ENCODE measurements around the gene TANGO6.

Gene TANGO6

DNA sequence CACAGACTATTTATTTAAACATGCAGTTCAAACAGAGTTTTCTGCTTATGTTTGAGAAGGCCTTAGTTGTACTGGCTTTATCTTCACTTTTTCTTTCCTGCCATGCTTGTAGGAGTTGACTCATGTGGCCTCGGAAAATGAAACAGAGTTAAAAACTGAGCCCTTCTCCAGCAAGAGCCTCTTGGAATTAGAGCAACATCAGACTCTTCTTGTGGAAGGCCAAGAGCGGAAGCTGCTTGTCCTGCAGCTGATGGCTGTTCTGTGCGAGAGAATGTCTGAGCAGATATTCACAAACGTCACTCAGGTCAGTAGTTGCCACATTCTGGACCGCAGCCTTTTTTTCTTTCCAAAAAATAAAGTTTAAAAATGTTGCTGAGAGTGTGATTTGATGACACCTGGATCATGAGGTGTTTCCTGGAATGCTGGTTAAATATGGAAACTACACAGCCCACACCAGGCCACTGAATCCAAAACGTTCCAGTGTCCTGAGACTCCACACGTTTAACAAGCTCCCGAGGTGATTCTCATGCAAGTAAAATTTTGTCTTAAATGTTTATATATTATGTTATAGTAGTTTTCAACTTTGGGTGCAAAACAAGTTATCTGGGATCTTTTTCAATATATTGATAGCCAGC lies 65.9 kb downstream of the TANGO6 start:
- DNase-seq (ENCODE audit: low read depth in 2 of 2), result no peak

DNA sequence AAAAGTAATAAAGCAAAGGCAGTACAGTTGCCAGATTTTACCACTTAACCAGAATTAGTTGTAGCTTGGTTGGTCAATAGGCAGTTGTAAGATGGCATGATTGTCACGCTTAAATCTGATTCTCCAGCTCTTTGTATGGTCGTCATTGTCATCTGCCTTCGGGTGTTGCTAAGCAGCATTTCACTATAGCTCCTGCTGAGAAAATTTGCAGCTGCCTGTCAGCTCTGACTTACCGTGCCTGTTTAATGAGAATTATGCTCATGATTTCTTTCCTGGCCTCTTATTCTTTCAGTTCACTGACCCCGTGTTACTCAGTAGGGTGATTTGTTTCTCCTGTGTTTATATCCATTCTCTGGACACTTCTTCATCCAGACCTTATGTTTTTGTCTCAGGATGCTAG lies 66.7 kb downstream of the TANGO6 start:
- no peak for DNase-seq (ENCODE audit: low read depth in 2 of 2)

DNA sequence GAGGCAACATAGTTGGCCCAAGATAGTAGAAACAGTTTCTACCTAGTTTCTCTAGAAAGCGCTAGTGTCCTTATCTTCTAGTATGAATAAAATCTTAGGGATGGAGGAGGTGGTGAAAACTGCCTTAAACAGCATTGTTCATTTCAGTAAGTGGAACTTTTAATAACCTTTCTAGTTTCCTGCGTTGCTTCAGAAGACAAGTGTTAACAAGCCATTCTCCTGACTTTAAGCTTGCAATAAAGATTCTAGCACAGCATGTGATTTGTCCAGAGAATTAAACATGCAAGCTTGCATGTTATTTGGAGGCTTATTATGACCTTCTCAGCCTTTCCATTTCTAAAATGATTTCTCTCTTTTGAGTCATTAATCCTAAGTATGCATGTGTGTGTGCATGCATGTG lies 72.3 kb downstream of the TANGO6 start:
- DNase-seq (ENCODE audit: low read depth in 2 of 2), result no peak

DNA sequence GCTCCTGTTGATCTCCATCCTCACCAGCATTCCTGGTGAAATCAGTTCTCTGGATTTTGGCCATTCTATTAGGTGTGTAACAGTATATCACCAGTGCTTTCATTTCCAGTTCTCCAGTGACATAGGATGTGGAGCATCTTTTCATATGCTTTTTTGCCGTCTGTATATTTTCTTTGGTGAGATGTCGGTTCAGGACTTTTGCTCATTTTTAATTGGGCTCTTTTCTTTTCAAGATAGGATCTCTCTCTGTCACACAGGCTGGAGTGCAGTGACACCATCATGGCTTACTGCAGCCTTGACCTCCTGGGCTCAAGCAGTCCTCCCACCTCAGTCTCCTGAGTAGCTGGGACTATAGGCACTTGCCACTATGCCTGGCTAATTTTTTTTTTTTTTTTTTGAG lies 74.2 kb downstream of the TANGO6 start:
- DNase-seq (ENCODE audit: low read depth in 2 of 2), result no peak

DNA sequence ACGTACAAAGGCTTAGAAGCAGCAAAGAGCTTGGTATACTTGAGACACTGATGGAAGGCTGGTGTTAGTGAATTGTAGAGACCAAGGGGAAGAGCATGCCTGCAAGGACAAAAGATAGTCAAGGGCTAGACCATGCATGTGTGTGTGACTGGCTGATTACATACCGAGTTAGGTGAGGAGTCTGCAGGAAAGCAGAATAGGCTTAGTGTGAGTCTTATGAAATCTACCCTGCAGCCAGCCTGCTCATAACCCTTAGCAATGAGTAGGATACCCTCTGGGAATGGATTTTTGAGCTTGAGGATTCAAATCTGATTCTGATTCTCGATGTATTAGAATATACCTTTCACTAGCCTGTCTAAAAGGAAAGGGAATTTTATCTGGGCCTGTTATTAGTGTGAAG lies 77.0 kb downstream of the TANGO6 start:
- no peak for DNase-seq (ENCODE audit: low read depth in 2 of 2)

DNA sequence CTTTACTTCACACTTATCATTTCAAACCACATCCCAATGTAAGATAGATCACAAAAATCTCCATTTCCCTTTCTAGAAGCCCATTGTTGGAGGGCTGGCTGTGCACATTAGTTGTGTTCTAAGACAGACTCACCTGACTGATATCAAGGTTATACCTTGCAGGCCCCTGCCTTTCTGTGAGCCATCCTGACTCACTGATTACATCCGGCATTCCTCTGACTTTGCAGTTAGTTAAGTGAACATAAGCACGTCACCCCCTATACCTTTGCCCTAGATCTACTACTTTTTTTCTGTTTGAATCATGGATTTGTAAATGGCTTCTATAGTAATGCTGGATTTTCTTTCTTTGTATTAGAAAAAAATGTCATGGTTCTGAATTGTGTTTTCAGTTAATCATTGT lies 78.3 kb downstream of the TANGO6 start:
- no peak for DNase-seq (ENCODE audit: low read depth in 2 of 2)

DNA sequence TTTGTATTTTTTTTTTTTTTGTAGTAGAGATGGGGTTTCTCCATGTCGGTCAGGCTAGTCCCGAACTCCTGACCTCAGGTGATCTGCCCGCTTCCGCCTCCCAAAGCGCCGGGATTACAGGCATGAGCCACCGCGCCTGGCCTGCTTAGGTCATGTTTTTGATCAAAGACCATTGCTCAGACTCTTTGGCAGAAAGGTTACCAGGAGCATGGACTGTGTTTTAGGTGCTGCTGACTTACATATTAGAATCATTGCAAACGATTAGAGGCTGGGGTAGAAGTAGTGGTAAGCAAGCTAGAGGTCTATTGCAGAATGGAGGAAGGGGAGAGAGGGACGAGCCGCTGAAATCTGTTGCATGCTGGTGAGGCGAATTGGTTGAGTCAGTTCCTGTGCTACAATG lies 79.8 kb downstream of the TANGO6 start:
- DNase-seq (ENCODE audit: low read depth in 2 of 2), result no peak

DNA sequence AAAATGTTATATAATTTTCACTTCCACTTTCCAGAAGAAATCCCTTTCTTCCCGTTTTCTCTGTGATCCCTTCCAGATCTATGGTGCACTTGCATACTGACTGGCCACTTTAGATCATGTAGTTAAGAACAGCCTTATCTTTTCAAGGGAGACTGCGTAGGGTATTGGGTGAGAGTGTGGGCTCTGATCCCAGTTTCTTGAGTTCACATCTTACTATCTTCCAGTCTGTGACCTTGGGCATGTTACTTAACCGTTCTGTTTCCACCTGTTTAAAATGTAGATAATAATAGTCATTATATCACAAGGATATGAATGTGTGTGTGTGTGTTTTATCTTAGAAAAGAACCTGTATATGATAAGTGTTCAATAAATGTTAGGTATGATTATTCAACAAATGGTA lies 83.7 kb downstream of the TANGO6 start:
- DNase-seq (ENCODE audit: low read depth in 2 of 2), result no peak

DNA sequence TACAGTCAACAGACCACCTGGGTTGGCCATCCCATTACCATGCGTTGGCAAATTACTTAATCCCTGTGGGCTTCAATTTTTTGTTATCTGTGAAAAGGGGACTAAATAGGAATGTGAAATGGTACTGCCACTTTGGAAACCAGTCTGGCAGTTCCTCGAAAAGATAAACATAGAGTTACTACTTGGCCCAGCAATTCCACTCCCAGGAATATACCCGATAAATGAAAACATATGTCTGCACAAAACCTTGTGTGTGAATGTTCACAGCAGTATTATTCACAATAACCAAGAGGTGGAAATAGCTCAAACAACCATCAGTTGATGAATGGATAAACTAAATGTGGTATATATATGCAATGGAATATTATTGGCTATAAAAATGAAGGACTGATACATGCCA lies 87.9 kb downstream of the TANGO6 start:
- DNase-seq (ENCODE audit: low read depth in 2 of 2), result no peak

DNA sequence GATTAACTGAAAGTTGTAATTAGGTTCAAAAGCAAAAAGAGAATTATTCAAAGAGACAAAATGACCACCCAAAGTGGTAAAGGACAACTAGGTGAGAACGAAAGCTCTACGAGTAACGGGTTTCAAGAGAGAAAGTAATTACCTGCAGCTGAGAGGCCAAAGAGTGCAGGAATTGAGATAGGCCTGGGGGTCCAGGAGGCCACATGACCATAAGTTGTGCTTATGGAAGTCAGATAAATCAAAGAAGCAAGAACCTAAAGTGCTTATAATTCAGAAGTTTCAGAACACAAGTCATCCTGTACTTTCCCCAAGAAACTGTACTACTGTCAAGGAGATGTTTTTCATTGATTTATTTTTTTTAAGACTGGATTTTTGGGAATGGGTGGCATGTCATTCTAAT lies 91.1 kb downstream of the TANGO6 start:
- DNase-seq (ENCODE audit: low read depth in 2 of 2), result no peak

DNA sequence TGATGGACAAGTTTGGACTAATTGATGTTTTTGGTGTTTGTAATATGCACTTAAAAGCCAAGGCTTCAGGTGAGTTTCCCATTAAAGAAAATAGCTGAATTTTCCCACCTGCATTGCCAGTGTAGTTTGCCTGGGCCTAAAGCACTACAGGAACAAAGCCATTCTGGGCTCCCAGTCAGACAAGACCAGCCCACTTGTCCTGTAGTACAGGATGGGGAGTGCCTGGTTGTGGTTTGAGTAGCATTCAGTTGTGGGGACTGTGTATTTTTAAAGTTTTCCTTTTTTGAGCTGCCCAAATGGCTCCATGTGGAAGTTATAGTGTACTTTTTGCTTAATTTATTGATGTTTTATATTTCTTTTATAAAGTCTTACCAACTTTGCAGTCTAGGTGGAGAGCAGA lies 91.7 kb downstream of the TANGO6 start:
- DNase-seq (ENCODE audit: low read depth in 2 of 2), result no peak

DNA sequence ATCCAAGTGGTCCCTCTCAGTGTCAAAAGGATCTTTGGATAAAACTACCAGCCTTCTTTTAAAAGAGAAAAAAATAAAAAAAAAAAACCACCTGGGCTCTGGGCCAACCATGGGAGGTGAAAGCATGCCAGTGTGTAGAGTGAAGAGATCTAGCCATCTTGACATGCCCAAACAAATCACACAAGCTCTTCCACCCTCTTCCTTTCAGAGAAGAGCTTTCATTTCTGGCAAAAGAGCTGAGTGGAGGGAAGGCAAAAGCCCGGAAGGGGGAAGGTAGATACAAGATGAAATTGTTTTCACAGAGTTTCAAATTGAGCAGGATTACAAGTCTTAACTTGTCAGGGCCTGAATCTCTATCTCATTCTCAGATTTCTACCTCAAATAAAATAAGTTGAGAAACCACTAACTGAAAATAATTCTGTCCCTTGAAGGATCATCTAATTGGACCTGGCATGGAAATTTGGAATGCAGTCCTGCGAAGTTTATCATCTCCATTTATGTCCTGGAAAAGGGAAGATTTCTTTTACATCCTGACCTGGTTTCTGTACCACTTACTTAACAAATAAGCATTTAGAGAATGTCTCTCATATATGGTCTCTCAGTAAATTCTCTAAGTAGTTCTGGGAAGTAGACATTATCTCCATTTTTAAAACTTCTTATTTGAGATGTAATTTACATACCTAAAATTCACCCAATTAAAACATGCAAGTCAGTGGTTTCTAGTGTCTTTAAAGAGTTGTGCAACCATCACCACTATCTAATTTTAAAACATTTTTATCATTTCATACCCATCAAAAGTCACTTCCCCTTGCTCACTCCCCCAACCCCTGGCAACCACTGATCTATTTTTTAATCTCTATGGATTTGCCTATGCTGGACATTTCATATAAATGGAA lies 93.7 kb downstream of the TANGO6 start:
- DNase-seq (ENCODE audit: low read depth in 2 of 2), result no peak

DNA sequence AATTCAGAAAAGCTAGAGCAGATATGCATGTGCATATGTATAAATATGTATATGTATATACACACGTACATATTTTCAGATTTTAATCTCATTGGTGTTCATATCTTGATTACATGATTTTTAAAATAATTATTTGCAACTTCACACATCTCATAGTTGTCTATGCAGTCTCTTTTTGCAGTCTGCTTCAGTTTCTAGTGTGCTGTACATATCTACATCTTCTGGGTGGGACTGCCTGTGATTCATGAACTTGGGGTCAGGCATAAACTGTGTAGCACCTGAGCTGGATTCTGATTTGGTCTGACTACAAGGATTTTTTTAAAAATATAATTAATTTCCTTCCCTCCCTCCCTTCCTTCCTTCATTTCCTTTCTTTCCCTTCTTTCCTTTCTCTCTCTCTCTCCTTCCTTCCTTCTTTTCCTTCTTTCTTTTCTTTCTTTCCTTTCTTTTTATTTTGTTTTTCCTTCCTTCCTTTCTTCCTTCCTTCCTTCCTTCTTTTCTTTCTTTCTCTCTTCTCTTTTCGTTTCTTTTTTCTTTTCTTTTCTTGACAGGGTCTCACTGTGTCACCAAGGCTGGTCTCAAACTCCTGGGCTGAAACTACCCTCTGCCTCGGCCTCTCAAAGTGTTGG lies 96.5 kb downstream of the TANGO6 start:
- DNase-seq (ENCODE audit: low read depth in 2 of 2), result no peak

DNA sequence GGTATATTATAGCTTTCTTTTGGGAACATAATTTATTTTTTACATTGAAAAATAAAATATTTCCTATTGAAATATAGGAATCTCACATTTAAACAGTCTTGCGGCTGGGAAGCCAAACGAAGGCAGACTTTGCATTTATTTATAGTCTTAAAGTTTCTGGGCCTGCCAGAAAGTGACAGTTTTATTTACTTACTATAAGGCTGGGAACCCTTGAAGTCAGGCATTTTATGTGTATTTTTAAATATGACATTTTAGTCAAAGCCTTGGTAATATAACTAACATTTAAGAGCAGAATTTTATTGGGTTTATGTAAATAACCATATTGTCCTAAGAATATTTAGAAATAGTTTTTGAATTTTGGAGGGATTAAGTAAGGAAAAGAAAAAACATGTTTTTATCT lies 97.5 kb downstream of the TANGO6 start:
- DNase-seq (ENCODE audit: low read depth in 2 of 2), result no peak

DNA sequence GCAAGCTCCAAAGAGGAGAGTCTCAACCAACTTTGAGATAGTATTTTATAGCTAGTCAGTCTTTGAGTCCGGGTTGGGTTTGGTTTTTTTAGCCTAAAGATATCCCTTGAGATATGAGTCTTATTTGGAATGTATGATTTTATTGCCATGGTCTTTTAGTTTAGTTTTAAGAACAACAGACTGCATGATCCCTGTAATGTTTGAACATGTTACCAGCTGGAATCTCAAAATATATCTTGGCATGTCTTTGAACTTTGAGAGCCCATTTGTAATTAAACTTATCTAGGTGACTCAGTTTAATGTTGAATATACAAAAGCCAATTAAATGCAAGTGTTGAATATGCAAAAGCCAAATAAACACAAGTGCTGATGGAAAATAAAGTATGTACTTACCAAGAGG lies 100.6 kb downstream of the TANGO6 start:
- no peak for DNase-seq (ENCODE audit: low read depth in 2 of 2)

DNA sequence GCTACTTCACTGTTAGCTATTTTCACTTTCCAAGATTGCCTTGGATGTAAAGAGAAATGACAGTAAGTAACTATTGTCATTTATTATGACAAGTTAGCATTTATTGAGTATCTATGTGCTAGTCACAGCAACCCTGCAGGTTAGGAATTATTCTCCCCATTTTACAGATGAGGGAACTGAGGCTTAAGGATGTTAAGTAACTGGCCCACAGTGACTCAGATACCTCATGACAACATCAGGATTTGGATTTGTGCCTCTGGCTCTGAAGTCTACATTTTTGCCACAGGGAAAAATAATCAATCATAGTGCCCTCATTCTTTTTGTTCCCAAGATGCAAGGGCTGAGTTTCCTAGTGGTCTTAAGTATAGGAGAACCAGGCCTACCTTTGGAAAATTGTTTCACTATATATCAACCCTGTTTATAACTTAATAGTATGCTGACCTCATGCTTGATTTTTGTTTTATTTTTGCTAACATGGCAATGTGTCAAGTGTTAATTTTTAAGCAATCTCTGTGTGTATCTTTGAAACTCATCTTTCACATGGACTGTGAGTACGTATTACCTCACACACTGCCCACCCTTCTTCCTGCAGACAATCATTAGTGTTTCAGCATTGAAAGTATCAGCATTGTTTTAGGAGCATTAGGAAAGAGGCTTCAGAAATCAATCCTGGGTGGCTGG lies 105.0 kb downstream of the TANGO6 start:
- DNase-seq (ENCODE audit: low read depth in 2 of 2), result no peak

DNA sequence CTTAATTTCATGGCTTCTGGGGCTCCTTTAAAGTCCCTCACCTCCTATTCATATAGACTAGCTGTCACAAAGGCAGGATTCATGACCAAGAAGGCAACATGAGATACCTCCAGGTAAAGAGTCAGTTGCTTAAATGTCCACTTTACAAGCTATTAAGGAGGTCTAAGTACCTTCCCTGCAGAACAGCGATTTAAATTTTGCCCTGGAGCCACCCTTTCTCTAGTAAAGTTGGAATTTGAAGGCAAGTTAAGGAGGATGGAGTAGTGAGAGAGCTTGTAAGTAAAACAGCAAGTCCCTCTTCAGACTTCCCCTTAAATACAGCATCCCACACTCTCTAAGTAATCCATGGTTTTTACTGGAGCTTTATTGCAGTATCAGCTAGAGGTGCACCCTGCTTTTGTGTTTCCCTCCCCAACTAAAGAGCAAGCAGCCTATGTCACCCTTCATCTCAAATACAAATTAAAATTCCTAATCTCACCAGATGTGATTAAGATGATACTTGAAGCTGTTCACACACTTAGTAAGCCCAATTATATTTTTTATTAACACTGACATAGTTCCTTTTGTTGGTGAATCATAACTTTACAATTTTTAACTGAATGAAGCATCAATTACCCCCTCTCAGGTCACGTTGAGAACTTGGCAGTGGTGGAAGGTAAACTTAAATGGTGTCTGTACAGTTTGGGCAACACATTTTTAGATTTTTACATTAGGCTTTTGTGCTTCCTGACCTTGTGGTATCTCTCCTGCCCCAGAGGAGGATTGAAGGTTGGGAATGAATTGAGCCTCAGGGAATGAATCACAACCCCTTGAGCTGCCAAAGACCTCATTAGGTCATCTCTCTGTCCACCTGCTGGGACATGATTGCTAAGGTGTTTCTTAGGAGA lies 108.9 kb downstream of the TANGO6 start:
- DNase-seq (ENCODE audit: low read depth in 2 of 2), result no peak

DNA sequence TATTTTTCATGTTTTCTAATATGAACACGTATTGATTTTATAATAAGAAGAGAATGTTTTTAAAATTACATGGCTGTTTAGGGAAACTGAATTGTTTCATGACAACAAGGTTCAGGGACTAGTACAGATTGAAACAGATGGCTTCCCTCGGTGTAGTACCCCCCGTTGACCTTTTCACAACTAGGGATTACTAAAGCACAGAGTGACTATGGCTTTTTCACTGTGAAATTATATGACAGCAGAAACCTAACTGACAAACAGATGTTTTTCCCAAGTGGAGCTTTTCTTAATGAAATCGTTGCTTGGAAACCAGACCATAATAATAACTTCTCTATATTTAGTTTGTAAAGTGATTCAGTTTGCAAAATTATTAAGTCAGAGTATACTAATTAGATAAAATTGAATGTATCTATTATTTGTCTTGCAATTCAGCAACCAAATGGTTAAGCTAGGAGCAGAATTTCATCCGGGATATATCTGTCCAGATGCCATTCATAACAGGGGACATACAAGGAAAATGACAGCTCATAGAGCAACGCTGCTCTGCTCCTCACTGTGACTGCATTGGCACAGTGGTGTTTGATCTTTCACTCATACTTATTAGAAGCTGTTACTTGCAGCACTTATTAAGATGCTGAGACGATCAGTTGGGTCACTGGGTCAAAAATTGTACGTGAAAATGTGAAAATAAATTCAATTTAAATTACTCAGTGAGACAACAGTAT lies 111.7 kb downstream of the TANGO6 start:
- DNase-seq (ENCODE audit: low read depth in 2 of 2), result no peak

DNA sequence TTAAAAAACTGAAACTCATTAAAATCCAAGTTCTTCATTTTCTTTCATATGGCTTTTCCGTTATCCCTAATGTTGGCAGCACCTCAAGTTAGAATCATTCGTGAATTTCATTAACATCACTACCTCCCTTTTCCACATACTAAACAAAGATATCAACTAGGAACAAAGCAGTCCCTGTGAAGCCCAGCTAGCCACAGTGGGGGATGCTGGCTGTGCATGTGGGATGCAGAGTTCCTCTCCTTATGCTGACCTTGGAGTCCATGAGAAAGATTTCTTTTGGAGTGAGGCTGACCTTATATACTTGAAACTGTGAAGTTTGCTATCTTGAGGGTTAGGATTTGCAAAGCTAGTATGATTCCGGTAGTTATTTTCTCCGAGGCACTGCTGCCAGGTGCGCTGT lies 117.6 kb downstream of the TANGO6 start:
- no peak for DNase-seq (ENCODE audit: low read depth in 2 of 2)

DNA sequence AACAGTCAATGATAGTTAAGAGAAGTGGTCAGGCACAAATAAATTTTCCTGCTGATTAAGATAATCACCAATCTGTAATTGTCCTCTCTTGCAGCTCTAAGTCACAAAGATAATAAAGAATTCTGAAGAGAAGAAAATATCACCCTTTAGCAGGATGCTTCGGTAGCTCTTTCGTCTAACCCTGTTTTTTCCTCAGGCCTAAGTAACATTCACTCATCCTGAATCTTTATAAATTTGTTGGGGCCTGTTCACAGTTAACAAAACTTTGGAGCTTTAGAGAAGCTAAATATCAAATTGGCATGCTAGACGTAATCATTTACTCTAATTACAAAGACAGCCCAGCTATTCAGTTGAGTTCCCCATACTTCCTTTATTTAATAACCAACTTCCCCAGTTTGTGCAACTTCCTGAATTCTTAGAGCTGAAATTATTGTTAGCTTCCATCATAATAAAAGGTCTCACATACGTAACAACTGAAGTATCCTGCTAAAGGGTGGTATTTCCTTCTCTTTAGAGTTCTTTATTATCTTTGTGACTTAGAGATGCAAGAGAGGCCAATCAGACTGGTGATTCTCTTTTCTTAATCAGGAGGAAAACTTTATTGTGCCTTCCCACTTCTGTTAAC lies 118.6 kb downstream of the TANGO6 start:
- DNase-seq (ENCODE audit: low read depth in 2 of 2), result no peak

Data from stimulated activated CD8-positive, alpha-beta memory T cell treated with anti-CD3 and anti-CD28 coated beads, Interleukin-2, amount 100 ng/mL, for 48 hours (primary cell).